ENCODE data around the gene ZNF892. TPM values are rescaled to one million over a fixed set of nuclear protein-coding genes. Genes with fewer than 3 reads are reported as not detected.
A peak's percentile ranks its signal among the peaks of the same experiment; 100 is the strongest.

The ZNF892 gene
- total and polyA plus RNA-seq, 2 of the 8 experiments (the other 6 are each of a cell fraction or from before 2014, with no cell fraction given), result 1.4 to 10.7 TPM

DNA sequence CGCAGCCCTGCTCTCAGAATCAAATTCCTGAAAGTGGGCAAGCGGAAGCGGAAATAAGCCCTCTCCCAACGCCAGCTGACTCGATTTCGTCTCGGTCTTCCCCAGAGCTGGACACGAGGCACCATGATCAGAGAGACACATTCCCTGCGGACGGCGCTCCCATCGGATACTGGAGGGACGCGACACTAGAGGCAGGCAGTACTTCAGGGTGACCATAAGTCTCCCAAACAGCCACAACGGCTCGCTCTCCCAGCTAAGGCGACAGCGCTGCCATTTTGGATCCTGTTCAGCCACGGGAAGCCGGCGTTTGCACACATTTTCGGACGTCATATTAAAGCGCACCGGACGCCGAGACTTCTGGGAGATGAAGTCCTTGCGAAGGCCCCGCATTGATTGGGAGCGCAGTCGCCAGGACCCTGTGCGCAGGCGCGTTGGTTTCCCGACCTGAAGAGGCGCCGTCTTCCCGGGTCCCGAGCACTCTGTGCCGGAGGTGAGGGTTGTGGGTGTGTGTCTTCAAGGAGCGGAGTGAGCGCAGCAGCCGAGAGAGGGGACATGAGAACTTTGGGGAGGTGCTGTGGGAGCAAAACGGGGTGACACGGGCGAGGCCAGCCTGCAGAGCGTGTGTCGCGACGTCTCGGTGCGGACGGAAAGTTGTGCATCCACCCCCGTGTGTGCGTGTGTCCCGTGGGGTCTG is 41.8 kb upstream of the ZNF892 start, which contains the start of gene ZNF2 (continued):
- TF ChIP-seq, protein P1, sequence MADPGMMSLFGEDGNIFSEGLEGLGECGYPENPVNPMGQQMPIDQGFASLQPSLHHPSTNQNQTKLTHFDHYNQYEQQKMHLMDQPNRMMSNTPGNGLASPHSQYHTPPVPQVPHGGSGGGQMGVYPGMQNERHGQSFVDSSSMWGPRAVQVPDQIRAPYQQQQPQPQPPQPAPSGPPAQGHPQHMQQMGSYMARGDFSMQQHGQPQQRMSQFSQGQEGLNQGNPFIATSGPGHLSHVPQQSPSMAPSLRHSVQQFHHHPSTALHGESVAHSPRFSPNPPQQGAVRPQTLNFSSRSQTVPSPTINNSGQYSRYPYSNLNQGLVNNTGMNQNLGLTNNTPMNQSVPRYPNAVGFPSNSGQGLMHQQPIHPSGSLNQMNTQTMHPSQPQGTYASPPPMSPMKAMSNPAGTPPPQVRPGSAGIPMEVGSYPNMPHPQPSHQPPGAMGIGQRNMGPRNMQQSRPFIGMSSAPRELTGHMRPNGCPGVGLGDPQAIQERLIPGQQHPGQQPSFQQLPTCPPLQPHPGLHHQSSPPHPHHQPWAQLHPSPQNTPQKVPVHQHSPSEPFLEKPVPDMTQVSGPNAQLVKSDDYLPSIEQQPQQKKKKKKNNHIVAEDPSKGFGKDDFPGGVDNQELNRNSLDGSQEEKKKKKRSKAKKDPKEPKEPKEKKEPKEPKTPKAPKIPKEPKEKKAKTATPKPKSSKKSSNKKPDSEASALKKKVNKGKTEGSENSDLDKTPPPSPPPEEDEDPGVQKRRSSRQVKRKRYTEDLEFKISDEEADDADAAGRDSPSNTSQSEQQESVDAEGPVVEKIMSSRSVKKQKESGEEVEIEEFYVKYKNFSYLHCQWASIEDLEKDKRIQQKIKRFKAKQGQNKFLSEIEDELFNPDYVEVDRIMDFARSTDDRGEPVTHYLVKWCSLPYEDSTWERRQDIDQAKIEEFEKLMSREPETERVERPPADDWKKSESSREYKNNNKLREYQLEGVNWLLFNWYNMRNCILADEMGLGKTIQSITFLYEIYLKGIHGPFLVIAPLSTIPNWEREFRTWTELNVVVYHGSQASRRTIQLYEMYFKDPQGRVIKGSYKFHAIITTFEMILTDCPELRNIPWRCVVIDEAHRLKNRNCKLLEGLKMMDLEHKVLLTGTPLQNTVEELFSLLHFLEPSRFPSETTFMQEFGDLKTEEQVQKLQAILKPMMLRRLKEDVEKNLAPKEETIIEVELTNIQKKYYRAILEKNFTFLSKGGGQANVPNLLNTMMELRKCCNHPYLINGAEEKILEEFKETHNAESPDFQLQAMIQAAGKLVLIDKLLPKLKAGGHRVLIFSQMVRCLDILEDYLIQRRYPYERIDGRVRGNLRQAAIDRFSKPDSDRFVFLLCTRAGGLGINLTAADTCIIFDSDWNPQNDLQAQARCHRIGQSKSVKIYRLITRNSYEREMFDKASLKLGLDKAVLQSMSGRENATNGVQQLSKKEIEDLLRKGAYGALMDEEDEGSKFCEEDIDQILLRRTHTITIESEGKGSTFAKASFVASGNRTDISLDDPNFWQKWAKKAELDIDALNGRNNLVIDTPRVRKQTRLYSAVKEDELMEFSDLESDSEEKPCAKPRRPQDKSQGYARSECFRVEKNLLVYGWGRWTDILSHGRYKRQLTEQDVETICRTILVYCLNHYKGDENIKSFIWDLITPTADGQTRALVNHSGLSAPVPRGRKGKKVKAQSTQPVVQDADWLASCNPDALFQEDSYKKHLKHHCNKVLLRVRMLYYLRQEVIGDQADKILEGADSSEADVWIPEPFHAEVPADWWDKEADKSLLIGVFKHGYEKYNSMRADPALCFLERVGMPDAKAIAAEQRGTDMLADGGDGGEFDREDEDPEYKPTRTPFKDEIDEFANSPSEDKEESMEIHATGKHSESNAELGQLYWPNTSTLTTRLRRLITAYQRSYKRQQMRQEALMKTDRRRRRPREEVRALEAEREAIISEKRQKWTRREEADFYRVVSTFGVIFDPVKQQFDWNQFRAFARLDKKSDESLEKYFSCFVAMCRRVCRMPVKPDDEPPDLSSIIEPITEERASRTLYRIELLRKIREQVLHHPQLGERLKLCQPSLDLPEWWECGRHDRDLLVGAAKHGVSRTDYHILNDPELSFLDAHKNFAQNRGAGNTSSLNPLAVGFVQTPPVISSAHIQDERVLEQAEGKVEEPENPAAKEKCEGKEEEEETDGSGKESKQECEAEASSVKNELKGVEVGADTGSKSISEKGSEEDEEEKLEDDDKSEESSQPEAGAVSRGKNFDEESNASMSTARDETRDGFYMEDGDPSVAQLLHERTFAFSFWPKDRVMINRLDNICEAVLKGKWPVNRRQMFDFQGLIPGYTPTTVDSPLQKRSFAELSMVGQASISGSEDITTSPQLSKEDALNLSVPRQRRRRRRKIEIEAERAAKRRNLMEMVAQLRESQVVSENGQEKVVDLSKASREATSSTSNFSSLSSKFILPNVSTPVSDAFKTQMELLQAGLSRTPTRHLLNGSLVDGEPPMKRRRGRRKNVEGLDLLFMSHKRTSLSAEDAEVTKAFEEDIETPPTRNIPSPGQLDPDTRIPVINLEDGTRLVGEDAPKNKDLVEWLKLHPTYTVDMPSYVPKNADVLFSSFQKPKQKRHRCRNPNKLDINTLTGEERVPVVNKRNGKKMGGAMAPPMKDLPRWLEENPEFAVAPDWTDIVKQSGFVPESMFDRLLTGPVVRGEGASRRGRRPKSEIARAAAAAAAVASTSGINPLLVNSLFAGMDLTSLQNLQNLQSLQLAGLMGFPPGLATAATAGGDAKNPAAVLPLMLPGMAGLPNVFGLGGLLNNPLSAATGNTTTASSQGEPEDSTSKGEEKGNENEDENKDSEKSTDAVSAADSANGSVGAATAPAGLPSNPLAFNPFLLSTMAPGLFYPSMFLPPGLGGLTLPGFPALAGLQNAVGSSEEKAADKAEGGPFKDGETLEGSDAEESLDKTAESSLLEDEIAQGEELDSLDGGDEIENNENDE (IDR thresholded peaks at IDR 0.05; ENCODE audit: insufficient replicate concordance, low read length), result no peak
- TF ChIP-seq, protein P2, sequence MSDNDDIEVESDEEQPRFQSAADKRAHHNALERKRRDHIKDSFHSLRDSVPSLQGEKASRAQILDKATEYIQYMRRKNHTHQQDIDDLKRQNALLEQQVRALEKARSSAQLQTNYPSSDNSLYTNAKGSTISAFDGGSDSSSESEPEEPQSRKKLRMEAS (IDR thresholded peaks at IDR 0.05), result peak; percentile 76
- TF ChIP-seq SIN3A (conservative IDR thresholded peaks at IDR 0.05 in 1 of 2, IDR thresholded peaks at IDR 0.05 in 1 of 2; ENCODE audit: low read depth in 1 of 2, low read length in 2 of 2) (peak; percentile 38 to 91; a peak in 2 of 4 replicates), BACH1 (IDR thresholded peaks at IDR 0.05; ENCODE audit: low read length) (no peak), KDM4A (IDR thresholded peaks at IDR 0.05; ENCODE audit: low read depth, low read length, severe bottlenecking) (peak; percentile 89), RNF2 (IDR thresholded peaks at IDR 0.05; ENCODE audit: borderline replicate concordance, low read depth, low read length, missing control alignments, poor library complexity, severe bottlenecking) (no peak)
- TF ChIP-seq, protein P3, sequence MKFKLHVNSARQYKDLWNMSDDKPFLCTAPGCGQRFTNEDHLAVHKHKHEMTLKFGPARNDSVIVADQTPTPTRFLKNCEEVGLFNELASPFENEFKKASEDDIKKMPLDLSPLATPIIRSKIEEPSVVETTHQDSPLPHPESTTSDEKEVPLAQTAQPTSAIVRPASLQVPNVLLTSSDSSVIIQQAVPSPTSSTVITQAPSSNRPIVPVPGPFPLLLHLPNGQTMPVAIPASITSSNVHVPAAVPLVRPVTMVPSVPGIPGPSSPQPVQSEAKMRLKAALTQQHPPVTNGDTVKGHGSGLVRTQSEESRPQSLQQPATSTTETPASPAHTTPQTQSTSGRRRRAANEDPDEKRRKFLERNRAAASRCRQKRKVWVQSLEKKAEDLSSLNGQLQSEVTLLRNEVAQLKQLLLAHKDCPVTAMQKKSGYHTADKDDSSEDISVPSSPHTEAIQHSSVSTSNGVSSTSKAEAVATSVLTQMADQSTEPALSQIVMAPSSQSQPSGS (IDR thresholded peaks at IDR 0.05; ENCODE audit: low read length), result no peak
